Neural cell (in vitro differentiated cells): ENCODE measurements around the gene TUB. TPM values are rescaled to one million over a fixed set of nuclear protein-coding genes. Genes with fewer than 3 reads are reported as not detected.

Source experiments
- H2AFZ ChIP-seq: fragments of 200-600, 300-800 bp; sonication (generic), shearing (Covaris generic); 2 replicates; pipeline ENCODE4 v1.6.0; 2014; ENCODE audit warnings: low read depth, mild to moderate bottlenecking, antibody characterized with exemption, low read length, moderate library complexity
- H3F3A ChIP-seq: fragments of 200-600 bp; shearing (Covaris generic); 2 replicates; pipeline ENCODE4 v1.6.1; 2016; ENCODE audit warnings: mild to moderate bottlenecking, moderate library complexity, mixed read lengths, antibody characterized with exemption, low read length; ENCODE audit not compliant: insufficient read depth, poor library complexity, severe bottlenecking
- H3K27ac ChIP-seq: fragments of 200-600, 300-800 bp; sonication (generic), shearing (Covaris generic); 2 replicates; pipeline ENCODE4 v1.5.1; 2014; ENCODE audit warnings: mild to moderate bottlenecking, low read length, moderate library complexity
- H3K27me3 ChIP-seq: fragments of 300-800, 200-600 bp; sonication (generic), shearing (Covaris generic); 2 replicates; pipeline ENCODE4 v1.6.0; 2014; ENCODE audit warnings: mild to moderate bottlenecking, low read depth, low read length, moderate library complexity; ENCODE audit not compliant: insufficient read depth
- H3K36me3 ChIP-seq: fragments of 300-800, 200-600 bp; sonication (generic), shearing (Covaris generic); 2 replicates; pipeline ENCODE4 v1.5.1; 2014; ENCODE audit warnings: mild to moderate bottlenecking, antibody characterized with exemption, low read length, moderate library complexity; ENCODE audit not compliant: insufficient read depth
- H3K4me2 ChIP-seq: fragments of 300-800, 200-600 bp; sonication (generic), shearing (Covaris generic); 2 replicates; pipeline ENCODE4 v1.6.0; 2014; ENCODE audit warnings: mild to moderate bottlenecking, low read length
- H3K4me3 ChIP-seq: fragments of 300-800, 200-600 bp; sonication (generic), shearing (Covaris generic); 2 replicates; pipeline ENCODE4 v1.5.1; 2014; ENCODE audit warnings: mild to moderate bottlenecking, low read length, moderate library complexity
- H3K79me2 ChIP-seq: fragments of 200-600 bp; shearing (Covaris generic); replicated peaks from 2 replicates; pipeline ENCODE4 v1.6.0; 2014; ENCODE audit warnings: mild to moderate bottlenecking, low read length, moderate library complexity; ENCODE audit not compliant: insufficient read depth
- H3K9ac ChIP-seq: fragments of 300-800, 200-600 bp; sonication (generic), shearing (Covaris generic); 2 replicates; pipeline ENCODE4 v1.6.1; 2016; ENCODE audit warnings: mild to moderate bottlenecking, low read length, mixed read lengths
- H3K9me2 ChIP-seq: fragments of 200-600 bp; shearing (Covaris generic); 2 replicates; pipeline ENCODE4 v1.6.1; 2016; ENCODE audit warnings: mild to moderate bottlenecking, low read length, mixed read lengths; ENCODE audit not compliant: insufficient read depth
- H3K9me3 ChIP-seq: fragments of 200-600, 300-800 bp; sonication (generic), shearing (Covaris generic); 2 replicates; pipeline ENCODE4 v1.6.1; 2016; ENCODE audit warnings: mild to moderate bottlenecking, mixed run types, low read length, moderate library complexity, mixed read lengths
- H4K20me1 ChIP-seq: fragments of 200-600 bp; shearing (Covaris generic); 2 replicates; pipeline ENCODE4 v1.6.1; 2016; ENCODE audit warnings: mild to moderate bottlenecking, mixed run types; ENCODE audit not compliant: insufficient read depth
- CTCF ChIP-seq: fragments of 450-650 bp; IDR thresholded peaks from 2 replicates; pipeline ENCODE4 v1.5.1; 2014; ENCODE audit warnings: antibody characterized with exemption, mild to moderate bottlenecking, moderate library complexity; ENCODE audit not compliant: poor library complexity, severe bottlenecking
- EP300 ChIP-seq: fragments of 450-650 bp; conservative IDR thresholded peaks from 2 replicates; pipeline ENCODE4 v1.6.1; 2014; ENCODE audit warnings: antibody characterized with exemption, mild to moderate bottlenecking, moderate library complexity; ENCODE audit not compliant: poor library complexity, severe bottlenecking
- EZH2 ChIP-seq: fragments of 200-600, 300-800 bp; shearing (Covaris generic), sonication (generic); IDR thresholded peaks from 2 replicates; pipeline ENCODE4 v1.6.1; 2014; ENCODE audit warnings: antibody characterized with exemption, low read length, borderline replicate concordance, mild to moderate bottlenecking; ENCODE audit not compliant: insufficient read depth, poor library complexity, severe bottlenecking
- MXI1 ChIP-seq: fragments of 450-650 bp; conservative IDR thresholded peaks from 2 replicates; pipeline ENCODE4 v1.6.1; 2014; ENCODE audit warnings: antibody characterized with exemption, mild to moderate bottlenecking; ENCODE audit not compliant: poor library complexity, severe bottlenecking
- POLR2AphosphoS5 ChIP-seq: IDR thresholded peaks from 2 replicates; pipeline ENCODE4 v1.6.1; 2012
- RAD21 ChIP-seq: fragments of 450-650 bp; conservative IDR thresholded peaks from 2 replicates; pipeline ENCODE4 v1.6.1; 2014; ENCODE audit warnings: antibody characterized with exemption, mild to moderate bottlenecking, moderate library complexity
- SMC3 ChIP-seq: fragments of 450-650 bp; conservative IDR thresholded peaks from 2 replicates; pipeline ENCODE4 v1.6.1; 2014; ENCODE audit warnings: antibody characterized with exemption, mild to moderate bottlenecking, moderate library complexity; ENCODE audit not compliant: poor library complexity
- TAF1 ChIP-seq: IDR thresholded peaks from 2 replicates; pipeline ENCODE4 v1.6.1; 2012; ENCODE audit warnings: low read depth
- polyA plus RNA-seq: library from polyadenylated mRNA; depleted of rRNA; stranded (reverse); fragments of >200 nt; gene quantifications from 2 replicates; pipeline ENCODE4 v1.2.3, GENCODE V29; 2014
- TF ChIP-seq, protein P1 (sequence below): IDR thresholded peaks from 2 replicates; pipeline ENCODE4 v1.6.1; 2012; ENCODE audit warnings: borderline replicate concordance

TUB gene
- polyA plus RNA-seq, 1 donor from 2014 or later, result 125 TPM

DNA sequence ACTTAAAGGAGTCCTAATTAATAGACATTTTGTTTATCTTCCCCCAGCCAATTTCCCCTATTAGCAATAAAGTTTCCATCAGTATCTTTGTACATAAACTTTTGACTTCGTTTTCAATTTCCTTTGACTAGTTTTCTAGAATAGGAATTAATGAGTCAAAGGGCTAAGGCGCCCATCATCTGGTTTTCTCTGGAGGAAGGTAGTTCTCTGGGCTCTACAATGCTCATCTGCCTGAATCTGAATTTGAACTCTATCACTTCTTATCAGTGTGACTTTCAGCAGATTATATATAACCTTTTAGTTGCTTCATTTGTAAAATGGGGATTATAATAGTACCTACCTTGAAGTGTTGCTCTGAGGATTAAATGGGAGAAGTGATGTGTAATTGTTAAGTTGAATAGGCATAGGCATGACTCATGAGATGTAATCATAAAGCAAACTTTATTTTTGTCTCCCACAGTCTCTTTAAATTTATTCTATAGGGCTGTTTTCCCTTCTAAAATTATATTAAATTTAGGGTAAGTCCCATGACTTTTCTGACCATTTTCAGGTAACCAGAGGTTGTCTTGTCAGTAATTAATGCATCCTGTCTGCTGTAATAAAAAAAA lies 5.8 kb upstream of the TUB start:
- Histone ChIP-seq H3K4me3 (no peak overlapping the region), H4K20me1 (no peaks in the 10 kb centered on the region), H3K79me2 (no peaks in the 10 kb centered on the region), H3K27me3 (peaks cover 6% of the 10 kb centered on the region), H3K36me3 (no peaks in the 10 kb centered on the region), H2AFZ (no peak overlapping the region), H3K9me3 (no peaks in the 10 kb centered on the region), H3K9ac (no peak overlapping the region), H3K4me2 (no peak overlapping the region), H3K27ac (no peak overlapping the region), H3K9me2 (no peaks in the 10 kb centered on the region), H3F3A (no peaks in the 10 kb centered on the region)
- TF ChIP-seq EP300 (no peak), EZH2 (no peak), CTCF (no peak)
- TF ChIP-seq, protein P1, sequence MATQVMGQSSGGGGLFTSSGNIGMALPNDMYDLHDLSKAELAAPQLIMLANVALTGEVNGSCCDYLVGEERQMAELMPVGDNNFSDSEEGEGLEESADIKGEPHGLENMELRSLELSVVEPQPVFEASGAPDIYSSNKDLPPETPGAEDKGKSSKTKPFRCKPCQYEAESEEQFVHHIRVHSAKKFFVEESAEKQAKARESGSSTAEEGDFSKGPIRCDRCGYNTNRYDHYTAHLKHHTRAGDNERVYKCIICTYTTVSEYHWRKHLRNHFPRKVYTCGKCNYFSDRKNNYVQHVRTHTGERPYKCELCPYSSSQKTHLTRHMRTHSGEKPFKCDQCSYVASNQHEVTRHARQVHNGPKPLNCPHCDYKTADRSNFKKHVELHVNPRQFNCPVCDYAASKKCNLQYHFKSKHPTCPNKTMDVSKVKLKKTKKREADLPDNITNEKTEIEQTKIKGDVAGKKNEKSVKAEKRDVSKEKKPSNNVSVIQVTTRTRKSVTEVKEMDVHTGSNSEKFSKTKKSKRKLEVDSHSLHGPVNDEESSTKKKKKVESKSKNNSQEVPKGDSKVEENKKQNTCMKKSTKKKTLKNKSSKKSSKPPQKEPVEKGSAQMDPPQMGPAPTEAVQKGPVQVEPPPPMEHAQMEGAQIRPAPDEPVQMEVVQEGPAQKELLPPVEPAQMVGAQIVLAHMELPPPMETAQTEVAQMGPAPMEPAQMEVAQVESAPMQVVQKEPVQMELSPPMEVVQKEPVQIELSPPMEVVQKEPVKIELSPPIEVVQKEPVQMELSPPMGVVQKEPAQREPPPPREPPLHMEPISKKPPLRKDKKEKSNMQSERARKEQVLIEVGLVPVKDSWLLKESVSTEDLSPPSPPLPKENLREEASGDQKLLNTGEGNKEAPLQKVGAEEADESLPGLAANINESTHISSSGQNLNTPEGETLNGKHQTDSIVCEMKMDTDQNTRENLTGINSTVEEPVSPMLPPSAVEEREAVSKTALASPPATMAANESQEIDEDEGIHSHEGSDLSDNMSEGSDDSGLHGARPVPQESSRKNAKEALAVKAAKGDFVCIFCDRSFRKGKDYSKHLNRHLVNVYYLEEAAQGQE, result no peak

DNA sequence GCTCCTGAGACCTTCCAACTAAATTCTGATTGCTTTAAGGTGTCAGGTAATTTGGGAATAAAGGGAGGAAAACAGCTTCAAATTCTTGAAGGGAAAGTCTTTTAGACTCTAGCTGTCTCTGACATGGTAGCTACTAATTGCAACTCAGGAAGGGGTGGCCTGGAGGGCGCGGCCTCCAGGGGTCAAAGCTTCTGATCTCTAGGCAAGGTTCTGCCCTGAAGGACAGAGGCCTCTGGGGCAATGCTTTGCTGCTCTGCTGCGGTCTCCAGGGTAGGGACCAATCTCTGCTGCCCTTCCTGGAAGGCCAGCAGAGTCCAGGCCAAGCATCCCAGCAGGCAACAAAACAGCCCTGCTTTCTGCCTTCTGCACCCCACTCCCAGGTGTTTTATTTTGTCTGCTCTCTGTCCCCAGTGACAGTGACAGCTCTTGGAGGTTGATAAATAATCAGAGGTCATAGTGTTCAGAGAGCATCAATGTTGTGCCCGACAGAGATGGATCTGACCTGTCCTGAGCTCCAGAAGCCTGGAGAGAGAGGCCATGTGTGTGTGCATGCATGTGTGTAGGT lies 1.8 kb upstream of the TUB start:
- TF ChIP-seq CTCF (no peak), RAD21 (no peak), SMC3 (no peak), TAF1 (no peak), POLR2AphosphoS5 (no peak), MXI1 (no peak), EP300 (no peak), EZH2 (no peak)
- TF ChIP-seq, protein P1, result no peak
- H2AFZ ChIP-seq, result no peak overlapping the region

More for the DNA sequence above, 1.8 kb upstream of the TUB start:
- no peak overlapping the region for H3K4me3 ChIP-seq
- H3K9ac ChIP-seq, result no peak overlapping the region
- H3F3A ChIP-seq, result peaks cover 2% of the 10 kb centered on the region
- peaks cover 15% of the 10 kb centered on the region for H3K79me2 ChIP-seq
- no peaks in the 10 kb centered on the region for H3K9me2 ChIP-seq
- no peak overlapping the region for H3K27ac ChIP-seq
- H3K9me3 ChIP-seq, result no peaks in the 10 kb centered on the region
- no peaks in the 10 kb centered on the region for H3K36me3 ChIP-seq
- no peak overlapping the region for H3K4me2 ChIP-seq
- H4K20me1 ChIP-seq, result no peaks in the 10 kb centered on the region
- no peaks in the 10 kb centered on the region for H3K27me3 ChIP-seq
